ENCODE results near the gene GBGT1.

- TF ChIP-seq TAF1 (IDR thresholded peaks at IDR 0.05; ENCODE audit: borderline replicate concordance, insufficient read depth, low read length) = no peak
- no peak for TF ChIP-seq POLR2AphosphoS5 (IDR thresholded peaks at IDR 0.05; ENCODE audit: low read depth, low read length)
- no peak for TF ChIP-seq REST (IDR thresholded peaks at IDR 0.05; ENCODE audit: insufficient read depth in 1 of 2, low read depth in 2 of 2, low read length in 2 of 2)
- TF ChIP-seq SIN3A (IDR thresholded peaks at IDR 0.05; ENCODE audit: borderline replicate concordance, insufficient read depth, low read length) = no peak
These were observed 32.2 kb downstream of the GBGT1 start for GRCh38 chr9:133131506-133131905.
